KOPT-K1 (cell line): ENCODE measurements around the gene CCBE1.

ENCODE experiments used
- H3K27ac ChIP-seq: fragments of 200-600 bp; sonication (generic); 2 replicates; pipeline ENCODE4 v1.5.1; 2016; ENCODE audit warnings: antibody characterized with exemption, mild to moderate bottlenecking, low read depth, low read length; ENCODE audit not compliant: poor library complexity, severe bottlenecking
- H3K36me3 ChIP-seq: fragments of 200-600 bp; sonication (generic); 2 replicates; pipeline ENCODE4 v1.5.1; 2017; ENCODE audit warnings: antibody characterized with exemption, mild to moderate bottlenecking, low read length, moderate library complexity; ENCODE audit not compliant: insufficient read depth
- H3K9me3 ChIP-seq: fragments of 200-600 bp; sonication (generic); 2 replicates; pipeline ENCODE4 v1.5.1; 2017; ENCODE audit warnings: antibody characterized with exemption, low read length, mild to moderate bottlenecking; ENCODE audit not compliant: insufficient read depth, poor library complexity, severe bottlenecking

The CCBE1 gene

DNA sequence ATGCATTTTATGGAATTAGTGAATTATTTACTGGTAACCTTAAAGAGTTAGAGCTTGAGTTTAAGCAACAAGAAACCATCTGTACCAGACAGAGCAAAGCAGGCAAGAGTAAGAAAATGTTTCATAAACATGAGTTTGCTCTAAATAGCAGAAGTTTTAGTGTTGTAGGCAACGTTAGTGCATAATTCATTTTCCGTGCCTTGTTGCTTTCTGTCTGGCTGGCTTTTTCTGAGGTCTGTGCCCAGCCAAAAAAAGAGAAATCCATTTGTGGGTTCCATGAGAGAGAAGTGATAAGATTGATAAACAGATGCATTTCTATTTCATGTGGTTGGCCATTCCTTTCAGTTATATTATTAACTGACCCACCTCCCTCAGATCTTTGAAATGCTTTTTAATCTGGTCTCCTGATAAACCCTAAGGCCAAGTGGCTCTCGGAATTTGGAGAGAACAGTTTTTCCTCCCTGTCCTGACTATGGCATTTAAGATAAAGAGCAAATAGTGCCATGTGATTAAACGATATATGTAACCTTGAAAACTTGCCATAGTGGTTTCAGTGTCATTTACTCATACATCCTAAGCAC is 198.6 kb downstream of the CCBE1 start:
- no peak overlapping the region for H3K27ac ChIP-seq
- H3K9me3 ChIP-seq: no peaks in the 10 kb centered on the region
- H3K36me3 ChIP-seq: no peaks in the 10 kb centered on the region

DNA sequence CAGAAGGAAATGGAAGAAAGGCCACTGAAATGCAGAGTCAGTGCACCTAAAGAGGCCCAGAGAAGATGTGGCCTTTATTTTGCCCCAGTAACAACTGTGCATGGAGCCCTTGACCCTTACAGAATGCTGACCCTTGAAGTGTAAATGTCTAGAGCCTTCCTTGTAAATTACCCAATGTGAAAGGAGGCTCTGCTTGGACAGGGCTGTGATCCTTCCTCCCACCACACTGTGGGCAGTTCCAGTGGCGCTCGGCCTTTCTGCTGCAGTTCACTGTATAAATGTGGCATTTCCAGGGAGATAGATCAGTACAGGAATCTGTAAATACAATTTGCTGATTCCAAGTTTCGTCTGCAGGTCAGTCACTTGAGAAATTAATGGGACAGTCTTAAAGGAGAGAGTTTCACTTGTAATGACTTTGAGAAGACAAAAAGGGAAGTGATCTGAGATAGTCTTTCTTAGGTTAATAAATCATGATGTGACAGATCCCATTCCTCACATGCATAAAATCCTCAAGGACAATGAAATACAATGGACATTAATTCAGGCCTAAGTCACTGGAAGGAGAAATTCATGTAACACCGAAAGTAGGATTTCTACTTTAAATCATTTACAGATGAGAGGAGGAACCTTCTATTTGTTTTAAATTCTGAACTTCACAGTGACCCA is 204.3 kb downstream of the CCBE1 start:
- Histone ChIP-seq H3K27ac (no peak overlapping the region), H3K9me3 (no peaks in the 10 kb centered on the region), H3K36me3 (no peaks in the 10 kb centered on the region)

- Histone ChIP-seq H3K9me3 (no peaks in the 10 kb centered on the region), H3K27ac (no peak overlapping the region), H3K36me3 (no peaks in the 10 kb centered on the region)
These were observed 208.3 kb downstream of the CCBE1 start for GRCh38 chr18:59488899-59489298.

GRCh38 chr18:59485382-59485781 is 211.8 kb downstream of the CCBE1 start:
- Histone ChIP-seq H3K9me3 (no peaks in the 10 kb centered on the region), H3K36me3 (no peaks in the 10 kb centered on the region)

DNA sequence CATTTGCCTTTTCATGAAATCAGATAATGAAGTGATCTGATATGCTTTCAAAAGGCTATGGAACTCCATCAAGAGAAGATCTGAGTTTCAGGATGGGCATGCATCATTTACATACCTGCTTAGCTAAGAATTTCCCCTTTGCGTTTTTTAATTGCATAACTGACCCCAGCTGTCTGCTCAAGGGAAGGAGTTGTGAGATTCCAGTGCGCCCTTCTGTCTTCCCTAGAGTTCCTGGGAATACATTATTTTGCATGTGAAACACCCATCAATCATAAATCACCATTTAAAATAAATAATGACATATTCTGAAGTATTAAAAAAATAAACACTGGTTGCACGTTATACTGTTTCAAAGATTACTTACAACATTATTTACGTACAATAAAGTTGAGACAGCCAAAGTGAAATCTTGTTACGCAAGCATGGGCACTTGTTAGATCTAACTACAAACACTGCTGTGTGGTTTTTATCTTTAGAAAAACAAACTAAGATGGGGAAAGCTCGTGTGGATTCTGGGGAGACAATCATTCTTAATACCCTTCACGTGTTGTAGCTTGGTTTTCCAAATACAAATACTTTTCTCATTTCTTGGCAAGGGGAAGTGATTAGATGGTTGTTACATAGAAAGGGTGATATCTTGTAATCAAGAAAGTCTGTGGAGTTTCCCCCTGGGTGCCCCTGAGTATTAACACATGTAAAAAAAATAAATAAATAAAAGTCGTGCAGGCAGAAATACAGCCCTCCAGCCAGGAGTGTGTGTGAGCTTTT is 212.5 kb downstream of the CCBE1 start:
- H3K9me3 ChIP-seq: no peaks in the 10 kb centered on the region
- no peak overlapping the region for H3K27ac ChIP-seq
- H3K36me3 ChIP-seq: no peaks in the 10 kb centered on the region

More at GRCh38 chr18:59485382-59485781, 211.8 kb downstream of the CCBE1 start:
- H3K27ac ChIP-seq: no peak overlapping the region

DNA sequence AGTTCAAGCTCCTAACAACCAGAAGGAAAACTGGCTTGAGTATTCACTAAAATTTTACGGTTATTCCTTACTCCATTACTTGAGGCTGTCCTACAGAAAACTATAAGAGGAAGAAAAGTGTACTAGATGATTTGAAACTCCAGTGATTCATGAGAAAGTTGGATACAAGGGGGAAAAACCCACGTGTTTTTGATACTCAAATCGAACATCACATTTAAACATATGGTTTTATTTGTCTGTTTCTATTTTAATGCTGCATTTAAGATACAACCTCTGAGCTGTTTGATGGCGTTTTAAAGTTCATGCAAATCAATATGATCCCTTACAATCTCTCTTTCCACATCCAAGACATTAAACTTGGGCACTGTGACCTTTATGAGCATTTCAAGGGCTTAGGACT is 213.1 kb downstream of the CCBE1 start:
- no peaks in the 10 kb centered on the region for H3K36me3 ChIP-seq
- no peaks in the 10 kb centered on the region for H3K9me3 ChIP-seq
- no peak overlapping the region for H3K27ac ChIP-seq

DNA sequence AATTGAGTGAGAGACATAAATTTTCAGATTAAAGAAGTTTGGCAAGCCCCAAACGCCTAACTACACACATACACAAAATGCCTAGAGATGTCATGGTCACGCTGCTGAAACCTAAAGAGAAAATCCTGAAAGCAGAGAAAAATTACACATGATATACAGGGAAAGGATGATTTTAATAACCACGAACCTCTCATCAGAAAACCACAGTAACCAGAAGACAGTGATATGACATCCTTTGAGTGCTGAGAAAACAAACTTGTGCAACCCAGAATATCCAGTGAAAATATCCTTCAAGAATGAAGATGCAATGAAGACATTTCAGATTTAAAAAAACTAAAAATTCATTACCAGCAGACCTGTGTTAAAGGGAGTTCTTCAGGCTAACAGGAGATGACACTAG is 215.8 kb downstream of the CCBE1 start:
- Histone ChIP-seq H3K9me3 (no peaks in the 10 kb centered on the region), H3K27ac (no peak overlapping the region), H3K36me3 (no peaks in the 10 kb centered on the region)

GRCh38 chr18:59479776-59480175 is 217.4 kb downstream of the CCBE1 start:
- Histone ChIP-seq H3K36me3 (no peaks in the 10 kb centered on the region), H3K9me3 (no peaks in the 10 kb centered on the region), H3K27ac (no peak overlapping the region)

- no peaks in the 10 kb centered on the region for H3K36me3 ChIP-seq
- no peaks in the 10 kb centered on the region for H3K9me3 ChIP-seq
- H3K27ac ChIP-seq: no peak overlapping the region
These were observed 218.6 kb downstream of the CCBE1 start for GRCh38 chr18:59478591-59478990.

GRCh38 chr18:59477849-59478248 is 219.4 kb downstream of the CCBE1 start:
- no peak overlapping the region for H3K27ac ChIP-seq
- no peaks in the 10 kb centered on the region for H3K9me3 ChIP-seq
- no peaks in the 10 kb centered on the region for H3K36me3 ChIP-seq

GRCh38 chr18:59470561-59471121 is 226.6 kb downstream of the CCBE1 start:
- H3K27ac ChIP-seq: no peak overlapping the region
- H3K36me3 ChIP-seq: no peaks in the 10 kb centered on the region
- no peaks in the 10 kb centered on the region for H3K9me3 ChIP-seq

DNA sequence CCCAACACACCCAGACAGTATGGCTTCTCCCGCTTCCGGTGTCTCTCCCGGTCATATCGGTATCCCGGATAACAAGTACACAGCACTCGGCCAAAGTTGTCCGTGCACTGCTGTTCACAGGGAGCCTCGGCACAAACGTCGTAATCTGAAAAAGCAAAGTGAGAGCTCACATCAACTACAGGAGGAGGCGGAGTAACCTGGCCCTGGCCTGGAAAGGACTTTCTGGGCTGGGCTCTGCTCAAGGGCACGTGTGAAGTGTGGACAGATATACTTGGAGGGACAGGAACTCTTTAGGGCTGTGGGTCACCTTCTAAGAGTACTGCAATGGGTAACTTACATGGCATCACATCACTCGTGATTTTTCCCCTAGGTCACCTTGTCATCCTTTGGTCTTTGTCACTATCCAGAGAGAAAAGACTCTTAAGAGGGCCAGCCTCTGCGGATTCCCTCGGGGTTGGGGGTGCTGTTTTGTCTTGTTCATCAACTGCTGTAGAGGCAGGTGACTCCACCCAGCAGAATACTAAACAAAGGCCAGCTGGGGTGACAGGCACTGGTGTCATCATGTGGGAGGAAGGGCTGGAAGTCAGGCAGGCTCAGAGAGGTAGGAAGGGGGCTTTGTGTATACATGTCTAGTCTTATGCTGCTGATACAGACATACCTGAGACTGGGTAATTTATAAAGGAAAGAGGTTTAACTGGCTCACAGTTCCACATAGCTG is 227.6 kb downstream of the CCBE1 start:
- Histone ChIP-seq H3K36me3 (no peaks in the 10 kb centered on the region), H3K27ac (no peak overlapping the region), H3K9me3 (no peaks in the 10 kb centered on the region)

- Histone ChIP-seq H3K36me3 (no peaks in the 10 kb centered on the region), H3K9me3 (no peaks in the 10 kb centered on the region), H3K27ac (no peak overlapping the region)
These were observed 228.4 kb downstream of the CCBE1 start for GRCh38 chr18:59468821-59469220.

GRCh38 chr18:59467497-59467896 is 229.7 kb downstream of the CCBE1 start:
- Histone ChIP-seq H3K27ac (no peak overlapping the region), H3K9me3 (no peaks in the 10 kb centered on the region), H3K36me3 (no peaks in the 10 kb centered on the region)

- Histone ChIP-seq H3K9me3 (no peaks in the 10 kb centered on the region), H3K36me3 (no peaks in the 10 kb centered on the region), H3K27ac (no peak overlapping the region)
These were observed 230.2 kb downstream of the CCBE1 start for GRCh38 chr18:59466980-59467379.
